Activated CD4-positive, alpha-beta T cell treated with anti-CD3 and anti-CD28 coated beads for 4 hours (primary cell): ENCODE results near the gene PLCB3.
A peak's percentile ranks its signal among the peaks of the same experiment; 100 is the strongest.

Experiments used
- DNase-seq, 2 donors: peaks; one replicate each; pipeline ENCODE4 v3.0.0-alpha.2; 2020

The PLCB3 gene

DNA sequence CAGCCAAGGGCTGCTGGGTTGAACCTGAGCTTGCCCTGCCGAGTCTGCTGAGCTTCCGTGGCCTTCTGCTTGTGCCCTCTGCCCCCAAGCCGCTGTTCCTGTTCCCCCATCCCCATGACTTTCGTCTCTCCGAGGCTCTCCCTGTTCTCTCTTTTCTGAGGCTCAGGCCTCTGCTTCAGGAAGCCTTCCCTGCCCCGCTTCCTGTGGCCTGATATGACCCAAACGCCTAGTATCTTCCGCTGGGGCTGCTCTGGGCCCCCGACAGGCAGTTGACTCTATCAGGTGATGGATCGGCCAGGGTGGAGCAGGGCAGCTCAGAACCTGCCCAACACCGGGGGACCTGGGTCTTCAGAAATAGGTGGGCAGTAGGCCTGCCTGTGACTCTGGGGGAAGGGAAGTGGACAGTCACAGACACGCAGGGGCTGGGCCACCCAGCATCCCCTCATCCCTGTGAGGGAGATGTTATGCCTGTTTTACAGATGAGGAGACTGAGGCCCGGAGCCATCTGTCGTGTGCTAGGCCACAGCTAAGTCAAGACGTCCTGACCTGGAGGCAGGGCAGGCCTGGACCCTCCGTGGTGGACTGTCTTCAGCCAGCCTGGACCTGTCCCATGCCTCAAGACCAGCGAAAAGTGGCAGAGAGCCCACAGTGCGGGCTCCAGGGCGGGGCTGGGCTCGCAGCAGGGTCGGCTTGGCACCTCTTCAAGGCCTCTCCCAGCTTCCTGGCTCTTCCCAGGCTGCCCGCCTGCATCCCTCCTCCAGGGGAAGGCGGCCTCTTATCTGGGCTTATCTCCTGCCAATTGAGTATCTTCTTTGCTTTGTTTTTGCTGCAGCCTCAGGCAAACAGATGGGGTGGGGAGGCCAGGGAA lies 16.9 kb downstream of the PLCB3 start:
- DNase-seq, result no peak

DNA sequence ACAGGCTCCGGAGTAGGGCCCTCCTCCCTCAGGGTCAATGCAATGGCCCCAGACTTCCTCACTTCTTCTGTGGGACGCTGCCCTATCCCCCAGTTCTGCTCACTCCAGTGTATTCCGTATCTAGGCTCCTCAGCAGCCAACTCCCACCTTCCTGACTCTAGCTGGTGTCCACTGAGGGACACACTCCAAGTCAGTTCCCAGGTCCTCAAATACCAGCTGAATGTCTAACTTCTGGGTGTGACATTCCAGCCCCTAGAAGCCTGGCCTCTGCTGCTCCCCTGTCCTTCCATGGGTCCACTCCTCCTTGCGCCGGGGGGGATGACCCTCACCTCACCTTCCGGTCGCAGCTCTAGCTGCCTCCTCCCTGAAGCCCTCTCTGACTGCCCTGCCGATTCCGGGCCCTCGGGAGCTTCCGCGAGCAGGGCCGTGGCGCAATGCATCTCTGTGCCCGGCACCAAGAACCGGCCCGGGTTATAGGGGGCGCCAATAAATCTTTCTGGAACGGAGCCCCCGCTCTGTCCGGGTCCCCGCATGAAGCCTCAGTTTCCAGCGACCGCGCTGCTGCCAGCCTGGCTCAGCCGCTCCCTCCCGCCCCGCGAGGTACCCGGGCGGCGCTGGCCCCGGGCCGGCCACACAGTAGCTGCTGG lies 17.7 kb downstream of the PLCB3 start:
- peak in 1 of 2 donors; percentile 35 for DNase-seq

DNA sequence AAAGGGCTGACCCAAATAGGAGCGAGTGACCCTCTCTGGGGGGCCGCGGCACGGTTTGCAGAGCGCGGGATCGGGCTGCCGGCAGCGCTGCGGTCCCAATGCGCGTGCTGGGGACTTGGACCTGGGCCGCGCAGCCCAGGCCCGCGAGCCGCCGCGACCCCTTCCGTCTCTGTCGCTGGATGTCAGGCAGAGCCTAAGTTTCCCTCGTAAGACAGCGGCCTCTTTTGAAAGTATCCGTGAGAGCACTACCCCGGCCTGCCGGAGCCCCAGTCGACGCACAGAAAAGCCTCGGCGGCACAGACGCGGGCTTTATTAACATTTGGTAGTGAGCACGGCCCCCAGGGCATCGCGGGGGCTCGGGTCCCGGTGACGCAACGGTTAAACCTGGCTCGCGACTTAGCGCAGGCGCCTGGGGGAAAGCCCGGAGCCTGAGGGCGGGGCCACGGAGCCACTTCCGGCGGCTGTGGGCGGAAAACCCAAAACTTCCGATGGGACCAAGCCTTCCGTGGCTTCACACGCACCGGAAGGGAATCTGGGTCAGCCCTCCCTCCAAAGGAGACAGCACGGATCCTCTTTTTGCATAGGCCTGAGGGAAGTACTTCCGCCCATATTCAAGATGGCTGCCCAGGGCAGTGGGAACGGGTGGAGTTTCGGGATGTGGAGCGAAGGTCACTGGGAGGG lies 18.4 kb downstream of the PLCB3 start:
- peak; percentile 97 for DNase-seq

DNA sequence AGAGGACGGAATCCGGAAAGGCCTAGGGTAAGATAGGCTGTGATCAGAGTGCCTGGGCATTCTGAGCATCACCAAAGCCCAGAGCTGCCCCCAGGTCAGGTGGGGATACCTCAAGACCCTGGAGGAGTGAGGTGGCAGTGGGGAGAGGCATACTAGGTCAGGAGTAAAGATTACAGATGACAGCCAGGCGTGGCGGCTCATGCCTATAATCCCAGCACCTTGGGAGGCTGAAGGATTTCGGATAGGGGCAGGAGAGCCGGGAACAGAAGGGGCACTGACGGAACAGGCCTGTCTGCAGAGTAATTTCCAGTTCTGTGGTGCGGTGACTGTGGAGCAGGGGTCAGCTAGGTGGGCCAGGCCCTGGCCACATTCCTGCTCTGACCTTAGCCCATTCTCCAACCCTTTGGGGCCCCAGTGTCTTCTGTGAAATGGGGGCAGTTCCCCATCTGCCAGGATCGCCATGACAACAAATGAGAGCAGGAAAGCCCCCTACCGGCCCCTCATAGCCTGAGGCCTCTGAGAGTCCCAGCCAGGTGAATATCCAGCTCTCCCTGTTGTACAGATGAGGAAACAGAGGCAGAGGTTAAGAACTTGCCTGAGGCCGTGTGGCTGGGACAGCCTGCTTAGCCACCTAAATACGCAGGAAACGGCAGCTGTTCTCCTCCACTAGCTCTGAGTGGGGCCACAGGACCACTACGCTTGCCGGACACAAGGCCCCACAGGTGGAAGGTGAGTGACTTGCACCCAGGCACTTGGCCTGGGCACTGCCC lies 23.9 kb downstream of the PLCB3 start:
- no peak for DNase-seq

DNA sequence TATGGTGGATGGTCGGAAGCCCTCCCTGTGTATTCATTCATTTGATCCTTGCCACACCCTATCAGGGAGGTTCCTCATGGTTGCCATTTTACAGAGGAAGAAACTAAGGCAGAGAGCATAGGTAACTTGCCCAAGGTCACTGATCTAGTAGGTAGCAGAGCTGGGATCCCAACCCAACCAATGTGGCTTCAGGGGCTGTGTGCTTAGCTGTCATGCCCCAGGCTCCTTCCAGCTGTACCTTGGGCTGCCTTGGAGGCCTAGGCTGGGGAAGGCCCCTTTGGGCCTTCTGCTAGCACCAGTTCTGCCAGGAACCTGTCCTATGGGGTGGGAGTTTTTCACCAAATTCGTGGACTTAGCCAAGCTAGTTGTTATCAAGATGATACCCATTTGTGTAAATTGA lies 24.5 kb downstream of the PLCB3 start:
- DNase-seq, result no peak

DNA sequence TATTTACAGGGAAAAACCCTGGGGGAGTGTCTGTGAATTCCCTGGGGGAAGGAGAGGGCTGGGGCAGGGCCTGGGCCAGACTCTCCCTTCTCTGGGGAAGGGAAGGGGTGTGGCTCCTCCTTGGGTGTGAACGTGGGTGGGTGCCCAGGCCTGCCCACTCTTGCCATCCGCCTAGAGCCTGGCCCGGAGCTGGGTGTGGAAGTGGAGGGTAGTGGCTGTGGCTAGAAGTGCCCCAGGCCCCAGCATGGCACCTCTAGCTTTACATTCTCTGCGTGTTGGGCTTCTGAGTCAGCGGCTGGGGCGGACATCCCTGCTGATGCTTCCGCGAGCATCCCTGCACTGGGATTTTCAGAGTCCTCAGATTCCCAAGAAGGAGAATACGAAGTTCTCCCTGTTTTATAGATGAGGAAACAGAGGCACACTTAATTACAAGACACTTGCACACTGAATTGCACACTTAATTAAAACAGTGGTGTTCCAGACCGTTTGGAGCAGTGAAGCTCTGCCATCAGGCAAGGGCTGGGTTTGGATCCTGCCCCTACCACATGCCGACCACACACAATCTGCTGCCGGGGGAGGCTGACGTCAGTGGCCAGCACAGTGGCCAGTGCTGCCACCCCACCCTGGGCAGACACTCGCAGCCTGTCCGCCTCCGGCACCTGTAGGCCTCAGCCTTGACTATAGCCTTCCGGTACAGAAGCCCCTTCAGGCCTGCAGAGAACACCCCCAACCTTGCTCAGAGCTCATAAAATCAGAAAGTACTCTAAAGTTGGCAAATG lies 25.5 kb downstream of the PLCB3 start:
- no peak for DNase-seq

DNA sequence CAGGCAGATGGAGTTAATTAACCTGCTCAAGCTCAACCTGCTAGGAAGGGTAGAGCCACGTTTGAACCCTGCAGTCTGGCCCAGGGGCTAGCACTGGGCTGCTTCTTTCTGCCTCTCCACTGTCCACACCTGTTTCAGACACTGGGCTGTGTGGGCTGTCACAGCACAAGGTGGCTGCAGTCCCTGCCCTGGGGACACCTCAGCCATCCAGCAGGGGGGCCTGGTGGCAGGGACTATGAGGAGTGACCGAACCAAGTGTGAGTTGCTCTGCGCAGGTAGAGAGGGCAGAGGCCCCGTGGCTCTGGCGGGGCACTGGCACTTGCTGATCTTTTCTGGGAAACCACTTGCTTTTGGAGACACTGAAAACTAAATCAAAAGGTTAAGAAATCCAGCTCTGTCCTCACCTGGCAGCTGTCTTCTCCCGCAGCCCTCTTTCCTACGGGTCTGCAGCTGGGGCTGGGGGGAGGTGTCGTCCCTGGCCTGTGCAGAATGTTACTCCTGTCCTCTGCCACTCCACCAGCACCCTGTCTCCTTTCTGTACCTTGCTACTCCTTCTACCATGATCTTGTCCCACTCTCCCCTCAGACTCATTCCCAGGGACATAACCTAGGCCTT lies 27.4 kb downstream of the PLCB3 start:
- no peak for DNase-seq

DNA sequence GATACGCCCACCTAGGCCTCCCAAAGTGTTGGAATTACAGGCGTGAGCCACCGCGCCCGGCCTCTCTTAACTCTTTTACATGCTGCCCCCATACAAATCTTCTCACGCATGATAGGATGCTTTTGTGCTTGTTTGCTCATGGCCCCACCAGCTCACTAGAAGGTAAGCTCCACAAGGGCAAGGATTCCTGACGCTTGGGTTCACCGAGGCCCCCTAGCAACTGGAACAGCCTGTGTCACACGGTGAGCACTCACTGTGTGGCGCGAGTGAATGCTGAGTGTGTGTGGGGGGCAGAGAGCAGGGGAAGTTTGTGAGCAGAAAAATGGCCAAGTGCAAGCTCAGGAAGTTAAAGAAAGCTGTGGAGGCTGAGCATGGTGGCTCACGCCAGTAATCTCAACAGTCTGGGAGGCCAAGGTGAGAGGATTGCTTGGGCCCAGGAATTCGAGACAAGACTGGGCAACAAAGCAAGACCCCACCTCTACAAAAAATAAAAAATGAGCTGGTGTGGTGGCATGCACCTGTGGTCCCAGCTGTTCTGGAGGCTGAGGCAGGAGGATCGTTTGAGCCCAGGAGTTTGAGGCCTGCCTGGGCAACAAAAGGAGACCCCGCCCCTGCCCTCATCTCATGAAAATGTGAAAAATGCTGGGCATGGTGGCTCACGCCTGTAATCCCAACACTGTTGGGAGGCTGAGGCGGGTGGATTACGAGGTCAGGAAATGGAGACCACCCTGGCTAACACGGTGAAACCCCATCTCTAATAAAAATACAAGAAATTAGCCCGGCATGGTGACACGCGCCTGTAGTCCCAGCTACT lies 30.8 kb downstream of the PLCB3 start:
- no peak for DNase-seq

DNA sequence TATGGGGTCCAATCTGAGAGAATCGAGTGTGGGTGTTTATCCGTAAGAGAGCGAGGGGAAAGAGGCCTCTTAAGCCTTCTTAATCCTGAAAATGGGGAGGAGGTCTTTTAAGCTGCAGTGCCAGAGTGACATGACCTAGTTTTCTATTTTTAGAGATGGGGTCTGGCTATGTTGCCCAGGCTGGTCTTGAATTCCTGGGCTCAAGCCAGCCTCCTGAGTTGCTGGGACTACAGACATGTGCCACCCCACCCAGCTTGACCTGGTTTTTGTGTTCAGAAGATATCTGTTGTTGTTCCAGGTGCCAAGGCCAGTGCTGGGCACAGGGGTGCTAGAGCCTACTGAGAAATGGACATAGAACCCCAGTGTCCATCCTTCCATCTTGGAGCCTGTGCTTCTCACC lies 31.8 kb downstream of the PLCB3 start:
- DNase-seq, result no peak

DNA sequence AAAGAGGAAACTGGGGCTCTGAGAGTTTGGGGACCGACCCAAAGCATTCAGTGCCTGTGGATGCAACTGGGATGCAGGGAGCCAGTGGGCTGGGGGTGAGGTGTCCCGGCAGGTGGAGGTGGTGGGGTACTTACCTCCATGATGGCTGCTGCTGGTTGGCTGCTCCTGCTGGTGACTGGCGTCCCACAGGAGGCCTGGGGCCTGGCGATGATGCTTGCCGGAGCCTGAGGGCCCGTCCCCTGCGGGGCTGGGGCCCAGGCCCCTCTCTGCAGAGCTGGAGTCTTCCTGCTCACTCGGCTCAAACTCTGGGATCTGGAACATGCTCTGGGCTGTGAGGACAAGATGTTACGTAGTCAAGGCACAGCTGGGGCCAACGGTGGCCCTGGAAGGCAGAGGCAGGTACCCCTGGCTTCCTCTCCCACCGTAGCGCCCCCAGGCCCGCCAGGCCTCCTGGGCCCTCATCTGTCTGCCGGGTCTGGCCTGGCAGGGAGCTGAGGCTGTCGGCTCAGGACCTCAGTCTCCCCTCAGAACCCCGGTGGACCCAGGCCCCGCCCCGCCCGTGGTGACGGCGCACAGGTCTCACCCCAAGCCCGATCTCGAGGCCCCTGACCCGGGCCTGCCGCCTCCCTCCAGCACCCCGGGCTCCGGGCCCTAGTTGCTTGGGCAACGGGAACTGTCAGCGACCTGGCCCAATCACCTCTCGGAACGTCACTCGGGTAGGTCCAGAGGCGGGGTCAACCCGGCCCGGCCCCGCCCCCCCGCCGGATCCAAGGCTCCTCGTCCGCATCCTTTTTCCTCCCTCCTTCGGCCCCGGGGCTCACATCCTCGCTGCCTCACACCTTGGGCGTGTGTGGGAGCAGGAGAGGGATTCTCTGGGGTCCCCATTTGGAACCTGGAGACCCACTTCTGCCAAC lies 33.0 kb downstream of the PLCB3 start, which contains the start of gene BAD:
BAD (minus strand) TSS at position 618 of the 914 bp plus-strand sequence; CDS start at position 321, 297 bp downstream.
- peak; percentile 89 to 90 for DNase-seq

DNA sequence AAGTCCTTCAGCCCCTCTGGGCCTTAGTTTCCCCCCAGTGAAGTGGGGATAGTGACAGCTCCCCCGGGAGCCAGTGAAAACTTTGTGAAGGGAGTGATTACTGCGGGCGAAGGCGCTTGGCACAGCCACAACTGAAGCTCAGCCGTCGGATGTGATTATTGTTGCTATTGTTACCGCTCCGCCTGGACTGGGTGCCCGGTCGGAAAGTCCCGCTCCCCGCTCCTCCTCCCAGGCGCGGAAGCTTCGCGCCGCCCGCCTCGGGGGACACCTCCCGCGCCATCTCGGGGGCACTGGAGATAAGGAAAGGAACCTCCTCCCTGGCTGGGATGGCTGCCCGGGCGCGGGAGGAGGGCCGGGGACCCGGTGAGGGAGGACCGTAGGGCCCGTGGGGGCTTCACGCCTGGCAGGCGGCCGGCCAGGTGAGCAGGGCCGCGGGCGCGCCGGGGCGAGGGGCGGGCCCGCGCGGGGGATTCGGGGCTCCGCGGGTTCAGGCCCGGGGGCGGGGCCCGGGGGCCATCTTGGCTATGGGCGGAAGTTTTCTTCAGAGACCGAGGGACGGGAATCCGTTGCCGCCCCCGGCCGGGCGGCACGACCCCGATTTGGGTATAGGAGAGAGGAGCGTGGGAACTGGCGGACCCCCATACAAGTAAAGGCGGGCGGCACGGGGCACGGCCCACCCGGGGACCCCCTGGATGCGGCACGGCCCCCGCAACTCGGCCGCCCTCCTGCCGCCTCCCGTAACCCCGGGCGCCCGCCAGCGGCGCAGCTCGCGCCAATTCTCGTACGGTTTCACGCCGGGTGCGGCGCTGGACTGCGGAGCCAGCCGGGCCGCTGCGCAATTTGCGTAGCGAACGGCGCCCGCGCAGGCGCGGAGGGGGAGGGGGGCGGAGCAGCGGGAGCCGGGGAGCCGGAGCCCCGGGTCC lies 33.9 kb downstream of the PLCB3 start, which contains the start of gene GPR137:
GPR137 (plus strand) TSS at position 887 of the 923 bp plus-strand sequence. CDS start 677 bp downstream, outside the sequence.
- DNase-seq, result peak; percentile 90 to 91

DNA sequence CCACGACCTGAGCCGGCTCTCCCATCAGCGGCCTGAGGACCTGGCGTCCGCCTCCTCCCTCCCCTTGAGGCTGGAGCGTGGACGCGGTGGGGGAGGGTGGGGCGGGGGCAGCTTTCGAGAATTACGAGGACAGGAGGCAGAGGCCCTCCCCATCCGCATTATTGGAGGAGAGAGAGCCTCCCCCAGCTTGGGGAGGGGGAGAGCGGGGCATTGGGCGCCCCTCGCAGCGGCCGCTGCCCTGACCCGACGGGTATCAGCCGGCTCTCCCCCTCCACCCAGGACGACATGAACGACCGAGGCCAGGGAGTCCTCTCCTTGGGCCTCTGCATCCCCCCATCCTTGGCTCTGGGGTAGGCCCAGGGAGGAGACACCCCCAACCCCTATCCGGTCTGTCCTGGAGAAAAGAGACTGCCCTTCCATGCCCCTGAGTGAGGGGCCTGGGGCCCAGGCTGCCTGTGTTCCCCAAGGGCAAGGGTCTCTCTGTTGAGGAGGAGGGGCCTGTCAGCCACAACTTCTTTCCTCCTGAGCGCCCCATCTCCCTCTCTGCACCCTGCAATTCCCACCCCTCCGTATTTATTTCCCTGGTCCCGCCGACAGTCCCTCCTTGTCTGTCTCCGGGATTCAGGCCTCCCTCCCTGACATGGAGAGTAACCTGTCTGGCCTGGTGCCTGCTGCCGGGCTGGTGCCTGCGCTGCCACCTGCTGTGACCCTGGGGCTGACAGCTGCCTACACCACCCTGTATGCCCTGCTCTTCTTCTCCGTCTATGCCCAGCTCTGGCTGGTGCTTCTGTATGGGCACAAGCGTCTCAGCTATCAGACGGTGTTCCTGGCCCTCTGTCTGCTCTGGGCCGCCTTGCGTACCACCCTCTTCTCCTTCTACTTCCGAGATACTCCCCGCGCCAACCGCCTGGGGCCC lies 34.8 kb downstream of the PLCB3 start:
- DNase-seq, result no peak

DNA sequence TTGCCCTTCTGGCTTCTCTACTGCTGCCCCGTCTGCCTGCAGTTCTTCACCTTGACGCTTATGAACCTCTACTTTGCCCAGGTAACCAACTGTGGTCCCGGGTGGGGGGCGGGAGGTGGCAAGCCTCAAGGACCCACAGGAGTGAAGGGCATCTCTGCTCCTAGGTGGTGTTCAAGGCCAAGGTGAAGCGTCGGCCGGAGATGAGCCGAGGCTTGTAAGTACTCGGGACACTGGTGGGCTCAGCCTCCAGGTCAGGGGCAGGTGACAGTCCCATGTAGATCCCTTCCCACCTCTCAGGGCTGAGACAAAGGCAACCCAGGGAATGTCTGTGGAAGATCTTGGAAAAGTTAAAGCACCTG lies 35.5 kb downstream of the PLCB3 start:
- no peak for DNase-seq

DNA sequence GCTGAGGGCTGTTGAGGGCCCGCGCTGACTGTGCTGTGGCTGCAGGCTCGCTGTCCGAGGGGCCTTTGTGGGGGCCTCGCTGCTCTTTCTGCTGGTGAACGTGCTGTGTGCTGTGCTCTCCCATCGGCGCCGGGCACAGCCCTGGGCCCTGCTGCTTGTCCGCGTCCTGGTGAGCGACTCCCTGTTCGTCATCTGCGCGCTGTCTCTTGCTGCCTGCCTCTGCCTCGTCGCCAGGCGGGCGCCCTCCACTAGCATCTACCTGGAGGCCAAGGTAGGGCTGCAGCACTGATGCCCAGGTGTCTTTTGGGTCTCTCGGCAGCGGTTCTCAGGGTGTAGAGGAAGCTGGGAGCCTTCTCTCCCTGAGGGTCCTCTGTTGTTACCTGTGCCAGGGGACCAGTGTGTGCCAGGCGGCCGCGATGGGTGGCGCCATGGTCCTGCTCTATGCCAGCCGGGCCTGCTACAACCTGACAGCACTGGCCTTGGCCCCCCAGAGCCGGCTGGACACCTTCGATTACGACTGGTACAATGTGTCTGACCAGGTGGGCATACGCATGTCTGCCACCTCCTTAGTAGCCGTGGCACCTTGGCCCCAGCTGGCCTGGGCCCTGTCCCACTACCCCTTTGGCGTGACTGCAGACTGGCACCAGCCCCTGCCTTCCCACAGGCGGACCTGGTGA lies 36.5 kb downstream of the PLCB3 start:
- no peak for DNase-seq

DNA sequence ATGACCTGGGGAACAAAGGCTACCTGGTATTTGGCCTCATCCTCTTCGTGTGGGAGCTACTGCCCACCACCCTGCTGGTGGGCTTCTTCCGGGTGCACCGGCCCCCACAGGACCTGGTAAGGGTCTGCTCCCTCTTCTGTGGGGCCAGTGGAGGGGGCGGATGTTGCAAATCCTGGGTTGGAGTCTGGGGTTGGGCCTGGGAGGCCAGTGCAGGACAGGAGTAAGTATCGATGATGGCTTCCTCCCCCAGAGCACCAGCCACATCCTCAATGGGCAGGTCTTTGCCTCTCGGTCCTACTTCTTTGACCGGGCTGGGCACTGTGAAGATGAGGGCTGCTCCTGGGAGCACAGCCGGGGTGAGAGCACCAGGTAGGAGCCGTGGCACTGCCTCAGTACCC lies 37.0 kb downstream of the PLCB3 start:
- no peak for DNase-seq

DNA sequence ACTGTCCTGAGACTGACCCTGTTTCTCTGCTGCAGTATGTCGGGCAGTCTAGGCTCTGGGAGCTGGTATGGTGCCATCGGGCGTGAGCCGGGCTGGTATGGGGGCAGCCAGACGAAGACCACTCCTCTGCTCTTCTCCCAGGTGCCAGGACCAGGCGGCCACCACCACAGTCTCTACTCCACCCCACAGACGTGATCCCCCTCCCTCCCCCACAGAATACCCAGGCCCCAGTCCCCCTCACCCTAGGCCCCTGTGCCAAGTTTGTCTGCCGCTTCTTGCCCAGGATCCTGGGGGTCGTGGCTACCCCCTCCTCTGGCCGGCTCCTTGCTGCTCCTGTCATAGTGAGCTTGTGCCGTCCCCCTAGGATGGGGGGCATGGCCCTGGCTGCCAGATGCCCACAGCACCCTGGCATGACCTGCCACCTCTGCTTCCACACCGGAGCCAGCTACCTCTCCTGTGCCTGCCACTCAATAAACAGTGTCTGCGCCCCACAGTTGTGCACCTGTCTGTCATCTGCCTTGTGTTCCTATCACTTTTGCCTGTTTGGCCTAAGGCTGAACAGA lies 37.8 kb downstream of the PLCB3 start:
- no peak for DNase-seq
